Vagina (tissue), 2 donors: ENCODE data around the gene OR8B4. TPM values are rescaled to one million over a fixed set of nuclear protein-coding genes. Genes with fewer than 3 reads are reported as not detected.

ENCODE experiments used
- DNase-seq, 2 donors: peaks; one replicate each; pipeline ENCODE4 v3.0.0-alpha.2; 2017; ENCODE audit errors: extremely low spot score in 2 of 2
- H3K27ac ChIP-seq: fragments of 200-600 bp; sonication (generic); one replicate; pipeline ENCODE4 v1.5.1; 2019
- H3K27me3 ChIP-seq: fragments of 200-600 bp; sonication (generic); one replicate; pipeline ENCODE4 v1.5.1; 2019
- H3K36me3 ChIP-seq, 2 donors: fragments of 200-600 bp; sonication (generic); one replicate each; pipeline ENCODE4 v1.5.1; 2017 to 2019
- H3K4me1 ChIP-seq: fragments of 200-600 bp; sonication (generic); one replicate; pipeline ENCODE4 v1.5.1; 2019
- H3K4me3 ChIP-seq, 2 donors: fragments of 200-600 bp; sonication (generic); 1 replicate in 1 of 2; 2 replicates in 1 of 2; pipeline ENCODE4 v1.5.1; 2016 to 2019
- H3K9me3 ChIP-seq: fragments of 200-600 bp; sonication (generic); one replicate; pipeline ENCODE4 v1.5.1; 2019
- CTCF ChIP-seq, 3 experiments: fragments of 450-650 bp in 2 of 3; fragments of 200-600 bp in 1 of 3; sonication (generic) in 1 of 3; IDR thresholded peaks; one replicate each; pipeline ENCODE4 v1.5.1; 2017 to 2019; ENCODE audit warnings: antibody characterized with exemption in 3 of 3, mild to moderate bottlenecking in 2 of 3, moderate library complexity in 2 of 3
- POLR2A ChIP-seq, 2 donors: fragments of 450-650 bp; IDR thresholded peaks; one replicate each; pipeline ENCODE4 v1.6.1; 2017; ENCODE audit warnings: antibody characterized with exemption in 2 of 2, mild to moderate bottlenecking in 2 of 2, moderate library complexity in 2 of 2
- POLR2AphosphoS5 ChIP-seq, 2 donors: sonication (generic); formaldehyde crosslinking; IDR thresholded peaks; one replicate each; pipeline ENCODE4 v1.9.0; 2017; ENCODE audit warnings: antibody characterized with exemption in 2 of 2, mild to moderate bottlenecking in 2 of 2, low read depth in 1 of 2; ENCODE audit not compliant: insufficient read depth in 1 of 2
- intact Hi-C: fragments of 100-400 bp; cut with DNase I; formaldehyde crosslinking; loops from one replicate; pipeline ENCODE4 v1.15.1; 2023
- total RNA-seq: library from RNA; depleted of rRNA; stranded (reverse); fragments of >200 nt; gene quantifications from one replicate; pipeline ENCODE4 v1.2.3, GENCODE V29; 2016

Gene OR8B4
- total RNA-seq, 1 donor from 2014 or later = not detected

GRCh38 chr11:124441081-124441480 is 16.4 kb upstream of the OR8B4 start:
- H3K4me1 ChIP-seq = no peaks in the 10 kb centered on the region
- H3K4me3 ChIP-seq = no peak overlapping the region
- H3K27me3 ChIP-seq = no peaks in the 10 kb centered on the region
- no peak overlapping the region for H3K27ac ChIP-seq
- H3K9me3 ChIP-seq = no peaks in the 10 kb centered on the region
- intact Hi-C loops = no loop called here
- H3K36me3 ChIP-seq = no peaks in the 10 kb centered on the region
- TF ChIP-seq POLR2AphosphoS5 (IDR thresholded peaks at IDR 0.05; ENCODE audit: insufficient read depth in 1 of 2, low read depth in 1 of 2) = no peak
- no peak for TF ChIP-seq CTCF (IDR thresholded peaks at IDR 0.05)
- no peak for TF ChIP-seq POLR2A (IDR thresholded peaks at IDR 0.05)
- no peak for DNase-seq

GRCh38 chr11:124440608-124441007 is 15.9 kb upstream of the OR8B4 start:
- no peaks in the 10 kb centered on the region for H3K27me3 ChIP-seq
- H3K4me1 ChIP-seq = no peaks in the 10 kb centered on the region
- H3K9me3 ChIP-seq = no peaks in the 10 kb centered on the region
- no peaks in the 10 kb centered on the region for H3K36me3 ChIP-seq
- H3K27ac ChIP-seq = no peak overlapping the region
- intact Hi-C loops = no loop called here
- TF ChIP-seq POLR2AphosphoS5 (IDR thresholded peaks at IDR 0.05; ENCODE audit: insufficient read depth in 1 of 2, low read depth in 1 of 2) (no peak), CTCF (IDR thresholded peaks at IDR 0.05) (no peak), POLR2A (IDR thresholded peaks at IDR 0.05) (no peak)
- H3K4me3 ChIP-seq = no peak overlapping the region
- DNase-seq = no peak

GRCh38 chr11:124434699-124435098 is 10.0 kb upstream of the OR8B4 start:
- no peak overlapping the region for H3K4me3 ChIP-seq
- H3K27ac ChIP-seq = no peak overlapping the region
- H3K36me3 ChIP-seq = no peaks in the 10 kb centered on the region
- no peak for DNase-seq
- no peaks in the 10 kb centered on the region for H3K9me3 ChIP-seq
- H3K27me3 ChIP-seq = no peaks in the 10 kb centered on the region
- TF ChIP-seq POLR2AphosphoS5 (IDR thresholded peaks at IDR 0.05; ENCODE audit: insufficient read depth in 1 of 2, low read depth in 1 of 2) (no peak), CTCF (IDR thresholded peaks at IDR 0.05) (no peak), POLR2A (IDR thresholded peaks at IDR 0.05) (no peak)
- intact Hi-C loops = no loop called here
- no peaks in the 10 kb centered on the region for H3K4me1 ChIP-seq

GRCh38 chr11:124429599-124429998 is 4.9 kb upstream of the OR8B4 start:
- no peak for TF ChIP-seq POLR2A (IDR thresholded peaks at IDR 0.05)
- Histone ChIP-seq H3K4me3 (no peak overlapping the region), H3K27ac (no peak overlapping the region), H3K9me3 (no peaks in the 10 kb centered on the region), H3K36me3 (no peaks in the 10 kb centered on the region), H3K4me1 (no peaks in the 10 kb centered on the region), H3K27me3 (no peaks in the 10 kb centered on the region)
- no peak for DNase-seq
- intact Hi-C loops = no loop called here

- TF ChIP-seq CTCF (IDR thresholded peaks at IDR 0.05) = no peak
- no peak for TF ChIP-seq POLR2A (IDR thresholded peaks at IDR 0.05)
- no peak for TF ChIP-seq POLR2AphosphoS5 (IDR thresholded peaks at IDR 0.05; ENCODE audit: insufficient read depth in 1 of 2, low read depth in 1 of 2)
- no peak for DNase-seq
- no peak overlapping the region for H3K4me3 ChIP-seq
- no peaks in the 10 kb centered on the region for H3K36me3 ChIP-seq
- intact Hi-C loops = no loop called here
- no peaks in the 10 kb centered on the region for H3K27me3 ChIP-seq
- no peak overlapping the region for H3K27ac ChIP-seq
- no peaks in the 10 kb centered on the region for H3K9me3 ChIP-seq
- no peaks in the 10 kb centered on the region for H3K4me1 ChIP-seq
These were observed 3.6 kb downstream of the OR8B4 start for GRCh38 chr11:124421043-124421442.
